ENCODE results near the gene KAT6B. TPM values are rescaled to one million over a fixed set of nuclear protein-coding genes. Genes with fewer than 3 reads are reported as not detected.
"Not testable (repeated sequence)": the region's sequence is repeated elsewhere in the genome, so short reads cannot be mapped to it uniquely, and the experiment has no call there.

Gene KAT6B
- total RNA-seq, 2 experiments from 2014 or later = 36.7 to 47.2 TPM

- ATAC-seq (ENCODE audit: low read depth) (no peak), DNase-seq (no peak)
- H3K36me3 Mint-ChIP-seq = peaks cover 2% of the 10 kb centered on the region
- H3K27ac Mint-ChIP-seq = no peak overlapping the region
- POLR2A ChIA-PET = interaction anchor here (0.7 kb wide), 1 partner anchor 693 kb away, joined by 3 read pairs; no protein-coding TSS in a partner anchor
- no peak overlapping the region for H3K4me3 Mint-ChIP-seq
- no peaks in the 10 kb centered on the region for H3K9me3 Mint-ChIP-seq
- H3K27me3 Mint-ChIP-seq = no peaks in the 10 kb centered on the region
- peaks cover 17% of the 10 kb centered on the region for H3K4me1 Mint-ChIP-seq
Measured at GRCh38 chr10:74875068-74875467, 48.7 kb downstream of the KAT6B start.

- no peaks in the 10 kb centered on the region for H3K27me3 Mint-ChIP-seq
- peaks cover 2% of the 10 kb centered on the region for H3K36me3 Mint-ChIP-seq
- DNase-seq (no peak), ATAC-seq (ENCODE audit: low read depth) (no peak)
- POLR2A ChIA-PET = interaction anchor here (0.7 kb wide), 2 partner anchors 35 to 693 kb away, joined by 3 read pairs; no protein-coding TSS in a partner anchor
- no peak overlapping the region for H3K4me3 Mint-ChIP-seq
- no peak overlapping the region for H3K27ac Mint-ChIP-seq
- peaks cover 17% of the 10 kb centered on the region for H3K4me1 Mint-ChIP-seq
- no peaks in the 10 kb centered on the region for H3K9me3 Mint-ChIP-seq
Measured at GRCh38 chr10:74875966-74876365, 49.6 kb downstream of the KAT6B start.

- H3K27me3 Mint-ChIP-seq; DNase-seq; H3K36me3 Mint-ChIP-seq; ATAC-seq (ENCODE audit: low read depth); H3K4me3 Mint-ChIP-seq; H3K9me3 Mint-ChIP-seq; H3K4me1 Mint-ChIP-seq; POLR2A ChIA-PET; H3K27ac Mint-ChIP-seq: not testable (repeated sequence)
Measured at GRCh38 chr10:74877054-74877453, 50.7 kb downstream of the KAT6B start.

- POLR2A ChIA-PET = no interaction called here
- Mint-ChIP-seq H3K9me3 (no peaks in the 10 kb centered on the region), H3K36me3 (peaks cover 2% of the 10 kb centered on the region), H3K27me3 (no peaks in the 10 kb centered on the region), H3K4me3 (no peak overlapping the region), H3K27ac (no peak overlapping the region), H3K4me1 (peaks cover 4% of the 10 kb centered on the region)
- no peak for ATAC-seq (ENCODE audit: low read depth)
- DNase-seq = no peak
Measured at GRCh38 chr10:74877898-74878297, 51.5 kb downstream of the KAT6B start.

- H3K4me3 Mint-ChIP-seq = no peak overlapping the region
- H3K27ac Mint-ChIP-seq = no peak overlapping the region
- ATAC-seq (ENCODE audit: low read depth) (no peak), DNase-seq (no peak)
- H3K27me3 Mint-ChIP-seq = no peaks in the 10 kb centered on the region
- POLR2A ChIA-PET = no interaction called here
- no peaks in the 10 kb centered on the region for H3K9me3 Mint-ChIP-seq
- H3K36me3 Mint-ChIP-seq = peaks cover 2% of the 10 kb centered on the region
- peaks cover 2% of the 10 kb centered on the region for H3K4me1 Mint-ChIP-seq
Measured at GRCh38 chr10:74880041-74880440, 53.6 kb downstream of the KAT6B start.

- ATAC-seq (ENCODE audit: low read depth) (no peak), DNase-seq (no peak)
- H3K4me3 Mint-ChIP-seq = no peak overlapping the region
- no peak overlapping the region for H3K27ac Mint-ChIP-seq
- H3K27me3 Mint-ChIP-seq = no peaks in the 10 kb centered on the region
- POLR2A ChIA-PET = no interaction called here
- H3K4me1 Mint-ChIP-seq = peaks cover 3% of the 10 kb centered on the region
- no peaks in the 10 kb centered on the region for H3K9me3 Mint-ChIP-seq
- no peaks in the 10 kb centered on the region for H3K36me3 Mint-ChIP-seq
Measured at GRCh38 chr10:74881253-74881884, 55.0 kb downstream of the KAT6B start.

- ATAC-seq (ENCODE audit: low read depth) = no peak
- Mint-ChIP-seq H3K4me1 (peaks cover 2% of the 10 kb centered on the region), H3K9me3 (no peaks in the 10 kb centered on the region), H3K36me3 (no peaks in the 10 kb centered on the region), H3K27ac (no peak overlapping the region), H3K27me3 (no peaks in the 10 kb centered on the region), H3K4me3 (no peak overlapping the region)
- POLR2A ChIA-PET = no interaction called here
- no peak for DNase-seq
Measured at GRCh38 chr10:74882427-74882826, 56.0 kb downstream of the KAT6B start.

- peaks cover 2% of the 10 kb centered on the region for H3K4me1 Mint-ChIP-seq
- POLR2A ChIA-PET = no interaction called here
- ATAC-seq (ENCODE audit: low read depth) (no peak), DNase-seq (no peak)
- H3K27ac Mint-ChIP-seq = no peak overlapping the region
- no peak overlapping the region for H3K4me3 Mint-ChIP-seq
- no peaks in the 10 kb centered on the region for H3K36me3 Mint-ChIP-seq
- H3K27me3 Mint-ChIP-seq = no peaks in the 10 kb centered on the region
- no peaks in the 10 kb centered on the region for H3K9me3 Mint-ChIP-seq
Measured at GRCh38 chr10:74882831-74883230, 56.4 kb downstream of the KAT6B start.

- ATAC-seq (ENCODE audit: low read depth) (no peak), DNase-seq (no peak)
- POLR2A ChIA-PET = no interaction called here
- H3K27ac Mint-ChIP-seq = peak overlapping the region; percentile 9
- H3K9me3 Mint-ChIP-seq = no peaks in the 10 kb centered on the region
- H3K27me3 Mint-ChIP-seq = no peaks in the 10 kb centered on the region
- H3K4me3 Mint-ChIP-seq = no peak overlapping the region
- H3K36me3 Mint-ChIP-seq = no peaks in the 10 kb centered on the region
- H3K4me1 Mint-ChIP-seq = peaks cover 2% of the 10 kb centered on the region
Measured at GRCh38 chr10:74883428-74883827, 57.0 kb downstream of the KAT6B start.

- DNase-seq (no peak), ATAC-seq (ENCODE audit: low read depth) (no peak)
- Mint-ChIP-seq H3K27ac (no peak overlapping the region), H3K36me3 (peaks cover 3% of the 10 kb centered on the region), H3K4me3 (no peak overlapping the region), H3K9me3 (no peaks in the 10 kb centered on the region), H3K27me3 (no peaks in the 10 kb centered on the region), H3K4me1 (peaks cover 11% of the 10 kb centered on the region)
- POLR2A ChIA-PET = no interaction called here
Measured at GRCh38 chr10:74887614-74888284, 61.3 kb downstream of the KAT6B start.

GRCh38 chr10:74888962-74889661 is 62.7 kb downstream of the KAT6B start:
- H3K36me3 Mint-ChIP-seq = peaks cover 3% of the 10 kb centered on the region
- no peak overlapping the region for H3K4me3 Mint-ChIP-seq
- DNase-seq = no peak
- H3K4me1 Mint-ChIP-seq = peaks cover 13% of the 10 kb centered on the region
- POLR2A ChIA-PET = no interaction called here
- no peaks in the 10 kb centered on the region for H3K27me3 Mint-ChIP-seq
- no peak for ATAC-seq (ENCODE audit: low read depth)
- no peak overlapping the region for H3K27ac Mint-ChIP-seq
- H3K9me3 Mint-ChIP-seq = no peaks in the 10 kb centered on the region

- ATAC-seq (ENCODE audit: low read depth) = no peak
- no peak overlapping the region for H3K27ac Mint-ChIP-seq
- POLR2A ChIA-PET = no interaction called here
Measured at GRCh38 chr10:74889662-74889998, 63.2 kb downstream of the KAT6B start.

GRCh38 chr10:74890460-74890859 is 64.1 kb downstream of the KAT6B start:
- ATAC-seq (ENCODE audit: low read depth) (no peak), DNase-seq (no peak)
- H3K4me1 Mint-ChIP-seq = peaks cover 13% of the 10 kb centered on the region
- POLR2A ChIA-PET = no interaction called here
- no peak overlapping the region for H3K4me3 Mint-ChIP-seq
- H3K9me3 Mint-ChIP-seq = no peaks in the 10 kb centered on the region
- H3K36me3 Mint-ChIP-seq = peaks cover 5% of the 10 kb centered on the region
- no peaks in the 10 kb centered on the region for H3K27me3 Mint-ChIP-seq
- H3K27ac Mint-ChIP-seq = no peak overlapping the region

More at GRCh38 chr10:74889662-74889998, 63.2 kb downstream of the KAT6B start:
- DNase-seq = no peak
- Mint-ChIP-seq H3K4me3 (no peak overlapping the region), H3K9me3 (no peaks in the 10 kb centered on the region), H3K4me1 (peaks cover 13% of the 10 kb centered on the region), H3K36me3 (peaks cover 3% of the 10 kb centered on the region), H3K27me3 (no peaks in the 10 kb centered on the region)

- H3K9me3 Mint-ChIP-seq = no peaks in the 10 kb centered on the region
- no peak overlapping the region for H3K4me3 Mint-ChIP-seq
- peaks cover 12% of the 10 kb centered on the region for H3K4me1 Mint-ChIP-seq
- H3K27ac Mint-ChIP-seq = no peak overlapping the region
- H3K27me3 Mint-ChIP-seq = no peaks in the 10 kb centered on the region
- H3K36me3 Mint-ChIP-seq = peaks cover 6% of the 10 kb centered on the region
- POLR2A ChIA-PET = no interaction called here
- no peak for DNase-seq
- ATAC-seq (ENCODE audit: low read depth) = no peak
Measured at GRCh38 chr10:74891053-74891452, 64.7 kb downstream of the KAT6B start.
